Nephron (organoid): ENCODE measurements around the gene SHBG.

Source experiments
- H3K27ac Mint-ChIP-seq, 3 experiments: 2 replicates each; pipeline ENCODE4 v1.8.0; 2020; ENCODE audit warnings: mixed read lengths in 3 of 3, mild to moderate bottlenecking in 2 of 3, moderate library complexity in 1 of 3
- H3K27me3 Mint-ChIP-seq: 2 replicates; pipeline ENCODE4 v1.8.0; 2021; ENCODE audit warnings: low read depth, mild to moderate bottlenecking, moderate library complexity, mixed read lengths
- H3K36me3 Mint-ChIP-seq: 2 replicates; pipeline ENCODE4 v1.8.0; 2020; ENCODE audit warnings: low read depth, mixed read lengths
- H3K4me1 Mint-ChIP-seq: 2 replicates; pipeline ENCODE4 v1.8.0; 2020; ENCODE audit warnings: mixed read lengths
- H3K4me3 Mint-ChIP-seq, 3 experiments: 2 replicates each; pipeline ENCODE4 v1.8.0; 2020; ENCODE audit warnings: mild to moderate bottlenecking in 3 of 3, mixed read lengths in 3 of 3, moderate library complexity in 2 of 3
- H3K9me3 Mint-ChIP-seq: 2 replicates; pipeline ENCODE4 v1.8.0; 2020; ENCODE audit warnings: mixed read lengths
- TF ChIP-seq, protein P1 (sequence below), 3 experiments: fragments of 200-600 bp; sonication (generic); IDR thresholded peaks; one replicate each; pipeline ENCODE4 v1.5.0; 2021; ENCODE audit warnings: antibody characterized with exemption in 3 of 3; ENCODE audit not compliant: unreplicated experiment in 3 of 3

SHBG gene

DNA sequence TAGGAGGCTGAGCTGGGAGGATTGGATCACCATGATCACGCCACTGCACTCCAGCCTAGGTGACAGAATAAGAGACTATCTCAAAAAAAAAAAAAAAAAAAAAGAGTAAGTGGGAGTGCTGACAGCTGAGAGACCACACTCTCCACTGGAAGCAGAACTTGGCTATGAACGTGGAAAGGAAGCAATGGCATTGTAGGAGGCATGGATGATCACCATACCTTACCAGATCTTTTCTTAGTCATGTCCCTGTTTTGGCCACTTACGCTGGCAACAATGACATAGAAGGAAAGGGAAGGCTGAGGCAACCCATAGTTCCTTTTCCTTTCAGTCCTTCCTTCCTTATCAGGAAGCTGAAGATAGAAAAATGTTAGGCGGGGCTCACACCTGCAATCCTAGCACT lies 17.1 kb downstream of the SHBG start:
- peak overlapping the region in 1 of 3 experiments; percentile 27 for H3K4me3 Mint-ChIP-seq
- TF ChIP-seq, protein P1, sequence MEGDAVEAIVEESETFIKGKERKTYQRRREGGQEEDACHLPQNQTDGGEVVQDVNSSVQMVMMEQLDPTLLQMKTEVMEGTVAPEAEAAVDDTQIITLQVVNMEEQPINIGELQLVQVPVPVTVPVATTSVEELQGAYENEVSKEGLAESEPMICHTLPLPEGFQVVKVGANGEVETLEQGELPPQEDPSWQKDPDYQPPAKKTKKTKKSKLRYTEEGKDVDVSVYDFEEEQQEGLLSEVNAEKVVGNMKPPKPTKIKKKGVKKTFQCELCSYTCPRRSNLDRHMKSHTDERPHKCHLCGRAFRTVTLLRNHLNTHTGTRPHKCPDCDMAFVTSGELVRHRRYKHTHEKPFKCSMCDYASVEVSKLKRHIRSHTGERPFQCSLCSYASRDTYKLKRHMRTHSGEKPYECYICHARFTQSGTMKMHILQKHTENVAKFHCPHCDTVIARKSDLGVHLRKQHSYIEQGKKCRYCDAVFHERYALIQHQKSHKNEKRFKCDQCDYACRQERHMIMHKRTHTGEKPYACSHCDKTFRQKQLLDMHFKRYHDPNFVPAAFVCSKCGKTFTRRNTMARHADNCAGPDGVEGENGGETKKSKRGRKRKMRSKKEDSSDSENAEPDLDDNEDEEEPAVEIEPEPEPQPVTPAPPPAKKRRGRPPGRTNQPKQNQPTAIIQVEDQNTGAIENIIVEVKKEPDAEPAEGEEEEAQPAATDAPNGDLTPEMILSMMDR (IDR thresholded peaks at IDR 0.05; ENCODE audit: unreplicated experiment in 3 of 3) = no peak
- peaks cover 19% of the 10 kb centered on the region for H3K27me3 Mint-ChIP-seq
- no peaks in the 10 kb centered on the region for H3K36me3 Mint-ChIP-seq
- no peaks in the 10 kb centered on the region for H3K9me3 Mint-ChIP-seq
- no peak overlapping the region for H3K27ac Mint-ChIP-seq
- peaks cover 12% of the 10 kb centered on the region for H3K4me1 Mint-ChIP-seq

DNA sequence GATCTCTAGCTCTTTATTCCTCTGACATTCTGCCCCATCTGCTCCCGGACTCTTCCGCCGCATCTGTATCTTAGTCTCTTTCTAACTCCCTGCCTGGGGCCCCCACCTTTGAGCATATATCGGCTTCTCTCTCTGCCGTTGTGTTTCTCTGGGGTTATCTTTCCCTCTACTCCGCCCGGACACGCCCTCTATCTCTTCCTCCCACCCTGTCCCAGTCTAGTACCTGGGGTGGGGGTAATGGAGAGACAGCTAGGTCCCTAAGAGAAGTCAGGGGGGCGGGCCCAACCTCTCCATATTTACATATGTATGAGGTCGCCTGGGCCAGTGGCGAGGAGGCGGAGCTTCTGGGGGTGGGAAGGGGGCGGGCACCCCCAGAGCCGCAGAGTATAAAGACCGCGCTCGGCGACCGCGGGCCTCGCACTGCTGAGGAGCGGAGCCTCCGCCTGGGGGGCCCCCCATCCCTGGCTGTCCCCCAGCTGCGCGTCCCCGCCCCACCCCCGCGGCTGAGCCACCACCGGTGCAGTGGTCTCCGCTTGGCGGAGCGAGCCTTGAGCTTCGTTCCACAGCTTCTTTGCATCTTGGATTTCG lies 20.7 kb downstream of the SHBG start, which contains the start of gene ATP1B2:
Gene ATP1B2 (plus strand): TSS at position 418 of the 588 bp plus-strand sequence. CDS start 593 bp downstream, outside the sequence.
- Mint-ChIP-seq H3K4me3 (peak within 1 kb of the TSS; percentile 87 to 91 (median 91)), H3K36me3 (peaks cover 9% of the 10 kb centered on the region), H3K9me3 (no peaks in the 10 kb centered on the region), H3K4me1 (peaks cover 35% of the 10 kb centered on the region), H3K27me3 (peaks cover 31% of the 10 kb centered on the region), H3K27ac (peak within 1 kb of the TSS; percentile 64 to 77 (median 67))
- TF ChIP-seq, protein P1 (IDR thresholded peaks at IDR 0.05; ENCODE audit: unreplicated experiment in 3 of 3) = no peak

DNA sequence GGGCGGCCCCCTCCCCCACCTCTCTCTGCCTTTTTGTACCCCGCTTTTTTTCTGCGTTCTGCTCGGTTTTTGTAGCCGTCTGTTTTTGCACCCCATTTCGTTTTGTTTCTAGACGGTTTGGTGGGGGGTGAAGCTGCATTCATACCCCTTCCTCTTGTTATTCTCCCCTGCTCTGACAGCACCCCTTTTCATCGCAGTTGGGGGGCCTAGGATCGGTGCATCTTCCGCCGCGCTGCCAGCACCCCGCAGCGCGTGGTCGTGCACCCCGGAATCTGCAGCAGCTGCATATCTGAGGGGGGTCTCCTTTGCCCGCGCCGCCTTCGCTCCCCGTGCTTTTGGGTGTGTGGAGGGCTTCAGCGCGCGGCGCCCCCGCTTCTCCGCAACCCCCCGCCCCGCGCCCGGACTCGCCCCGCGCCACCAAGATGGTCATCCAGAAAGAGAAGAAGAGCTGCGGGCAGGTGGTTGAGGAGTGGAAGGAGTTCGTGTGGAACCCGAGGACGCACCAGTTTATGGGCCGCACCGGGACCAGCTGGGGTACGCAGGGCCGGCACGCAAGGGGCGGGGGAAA lies 21.2 kb downstream of the SHBG start:
- peaks cover 33% of the 10 kb centered on the region for H3K27me3 Mint-ChIP-seq
- peaks cover 9% of the 10 kb centered on the region for H3K36me3 Mint-ChIP-seq
- H3K4me3 Mint-ChIP-seq = peak overlapping the region; percentile 80 to 90 (median 87)
- no peak overlapping the region for H3K27ac Mint-ChIP-seq
- TF ChIP-seq, protein P1 (IDR thresholded peaks at IDR 0.05; ENCODE audit: unreplicated experiment in 3 of 3) = no peak
- H3K4me1 Mint-ChIP-seq = peaks cover 37% of the 10 kb centered on the region
- no peaks in the 10 kb centered on the region for H3K9me3 Mint-ChIP-seq

DNA sequence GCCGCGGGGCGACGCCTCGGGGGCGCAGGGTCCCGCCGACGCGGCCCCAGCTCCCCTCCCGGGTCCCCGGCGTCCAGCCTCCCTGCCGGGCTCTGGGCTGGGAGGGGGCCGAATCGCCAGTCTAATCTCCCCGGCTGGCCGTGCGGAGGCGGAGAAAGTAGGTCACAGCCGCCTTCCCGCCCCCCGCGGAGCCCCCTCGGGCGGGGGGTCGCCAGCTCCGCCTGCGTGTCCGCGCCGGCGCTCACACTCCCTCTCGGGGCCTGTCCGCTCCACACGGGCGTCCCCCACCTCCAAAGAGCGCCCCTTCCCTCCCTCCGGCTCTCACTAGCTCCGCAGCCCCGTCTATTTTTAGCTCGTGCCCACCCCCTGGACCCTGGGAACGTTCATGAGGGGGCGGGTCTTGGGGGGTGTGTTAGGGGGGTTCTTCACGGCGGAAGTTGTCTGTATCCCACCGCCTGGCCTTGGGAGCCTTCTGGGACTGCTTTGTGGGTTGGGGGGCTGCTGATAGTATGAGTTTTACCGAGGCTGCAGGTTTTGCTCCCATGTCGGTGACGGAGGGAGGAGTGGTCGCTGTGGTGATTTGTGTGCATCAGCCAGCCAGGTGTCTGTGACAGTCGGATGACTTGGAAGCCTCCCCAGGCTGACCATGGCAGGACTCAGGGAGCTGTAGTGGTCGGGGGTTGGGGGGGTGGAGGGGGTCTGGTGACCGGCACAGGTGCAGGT lies 21.9 kb downstream of the SHBG start:
- Mint-ChIP-seq H3K27me3 (peaks cover 35% of the 10 kb centered on the region), H3K4me3 (peak overlapping the region; percentile 87 to 91 (median 91)), H3K9me3 (no peaks in the 10 kb centered on the region), H3K4me1 (peaks cover 41% of the 10 kb centered on the region), H3K36me3 (peaks cover 9% of the 10 kb centered on the region), H3K27ac (peak overlapping the region; percentile 60 to 79 (median 61))
- TF ChIP-seq, protein P1 (IDR thresholded peaks at IDR 0.05; ENCODE audit: unreplicated experiment in 3 of 3) = peak in 1 of 3 experiments; percentile 12

DNA sequence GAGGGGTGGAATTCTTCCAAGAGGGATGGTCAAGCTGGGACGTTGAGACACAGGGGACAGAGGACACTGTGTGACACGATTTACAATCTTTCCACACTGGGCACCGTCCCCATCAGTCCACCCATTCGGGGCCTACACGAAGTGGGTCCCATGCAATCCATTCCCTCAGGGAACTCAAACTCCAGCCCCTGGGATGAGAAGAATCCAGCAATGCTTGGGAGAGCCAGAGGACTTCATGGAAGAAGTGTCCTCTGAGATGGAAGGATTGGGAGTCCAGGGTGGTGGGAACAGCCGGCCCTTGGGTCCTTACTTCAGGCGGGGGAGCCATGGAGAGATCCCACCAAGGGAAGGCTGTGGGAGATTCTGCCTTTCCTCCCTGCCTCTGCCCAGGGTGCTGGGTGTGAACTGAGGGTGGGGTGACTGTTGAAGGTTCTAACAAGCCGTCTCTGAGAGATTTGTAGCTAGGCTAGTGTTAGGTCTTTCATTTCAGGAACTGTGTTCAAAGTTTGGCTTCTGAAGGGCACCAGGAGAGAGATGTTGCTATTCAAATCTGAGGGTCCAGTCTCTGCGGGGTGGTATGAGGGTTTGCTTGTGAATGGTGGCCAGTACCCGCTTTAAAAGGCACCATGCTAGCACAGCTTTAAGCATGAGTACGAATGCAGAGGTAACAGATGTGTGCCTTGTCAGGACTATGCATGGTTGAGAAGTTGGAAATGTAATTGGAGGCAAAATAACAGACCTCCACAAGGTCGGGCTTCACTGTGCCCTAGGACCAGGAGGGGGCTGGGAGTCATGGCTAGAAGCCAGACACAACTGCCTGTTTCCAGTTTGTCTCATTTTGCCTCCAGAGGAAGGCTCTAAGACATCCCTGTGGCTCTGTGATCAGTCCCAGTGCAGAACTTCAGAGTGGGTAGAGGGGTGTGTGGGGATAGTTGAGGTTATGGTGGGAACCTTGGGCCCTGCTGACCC lies 22.7 kb downstream of the SHBG start:
- Mint-ChIP-seq H3K9me3 (no peaks in the 10 kb centered on the region), H3K4me1 (peaks cover 49% of the 10 kb centered on the region), H3K36me3 (peaks cover 9% of the 10 kb centered on the region), H3K27me3 (peaks cover 35% of the 10 kb centered on the region), H3K27ac (peak overlapping the region; percentile 47 to 73 (median 61)), H3K4me3 (peak overlapping the region; percentile 87 to 91 (median 91))
- TF ChIP-seq, protein P1 (IDR thresholded peaks at IDR 0.05; ENCODE audit: unreplicated experiment in 3 of 3) = no peak
